LNCAP (cell line): ENCODE measurements around the gene SLC34A3.

Experiments
- CTCF ChIP-seq: fragments of 450-650 bp; IDR thresholded peaks from 2 replicates; pipeline ENCODE4 v1.5.1; 2017; ENCODE audit warnings: mild to moderate bottlenecking

SLC34A3 gene

GRCh38 chr9:137205126-137206069 lies 25.3 kb upstream of the SLC34A3 start, which contains the start of the genes NDOR1 and TMEM203:
TSS of gene NDOR1 (plus strand) at chr9:137205700. CDS start at chr9:137205778, 78 bp downstream.
TSS of gene TMEM203 (minus strand) at chr9:137205648. CDS start at chr9:137205414, 234 bp downstream.
- no peak for TF ChIP-seq CTCF

GRCh38 chr9:137206602-137207001 lies 24.1 kb upstream of the SLC34A3 start:
- TF ChIP-seq CTCF, result no peak

GRCh38 chr9:137211532-137211931 lies 19.2 kb upstream of the SLC34A3 start:
- TF ChIP-seq CTCF, result no peak

- TF ChIP-seq CTCF, result no peak
Observed at GRCh38 chr9:137212520-137212919, 18.2 kb upstream of the SLC34A3 start.

- TF ChIP-seq CTCF, result no peak
Observed at GRCh38 chr9:137213160-137214060, 17.3 kb upstream of the SLC34A3 start.

- TF ChIP-seq CTCF, result no peak
Observed at GRCh38 chr9:137214620-137215019, 16.1 kb upstream of the SLC34A3 start.

- no peak for TF ChIP-seq CTCF
Observed at GRCh38 chr9:137215196-137215986, 15.3 kb upstream of the SLC34A3 start.
